HG03095 (cell line): ENCODE data around the gene NELFCD.
"Not testable (repeated sequence)": the region's sequence is repeated elsewhere in the genome, so short reads cannot be mapped to it uniquely, and the experiment has no call there.

ENCODE experiments used
- ATAC-seq: cut with Tn5 transposase; IDR thresholded peaks from one replicate; pipeline ENCODE4 v1.9.1; 2021; ENCODE audit warnings: moderate library complexity; ENCODE audit not compliant: unreplicated experiment

The NELFCD gene

GRCh38 chr20:58973179-58973578 lies 7.9 kb upstream of the NELFCD start:
- ATAC-seq = no peak

GRCh38 chr20:58973866-58974265 lies 7.2 kb upstream of the NELFCD start:
- no peak for ATAC-seq

GRCh38 chr20:58975353-58975752 lies 5.7 kb upstream of the NELFCD start:
- no peak for ATAC-seq

GRCh38 chr20:58976061-58976730 lies 4.9 kb upstream of the NELFCD start:
- ATAC-seq = no peak

- ATAC-seq = no peak
These were observed 2.5 kb upstream of the NELFCD start for GRCh38 chr20:58978351-58979190.

GRCh38 chr20:58981628-58982364 lies 740 bp downstream of the NELFCD start:
- ATAC-seq = no peak

- no peak for ATAC-seq
These were observed 1.5 kb downstream of the NELFCD start for GRCh38 chr20:58982406-58983114.

DNA sequence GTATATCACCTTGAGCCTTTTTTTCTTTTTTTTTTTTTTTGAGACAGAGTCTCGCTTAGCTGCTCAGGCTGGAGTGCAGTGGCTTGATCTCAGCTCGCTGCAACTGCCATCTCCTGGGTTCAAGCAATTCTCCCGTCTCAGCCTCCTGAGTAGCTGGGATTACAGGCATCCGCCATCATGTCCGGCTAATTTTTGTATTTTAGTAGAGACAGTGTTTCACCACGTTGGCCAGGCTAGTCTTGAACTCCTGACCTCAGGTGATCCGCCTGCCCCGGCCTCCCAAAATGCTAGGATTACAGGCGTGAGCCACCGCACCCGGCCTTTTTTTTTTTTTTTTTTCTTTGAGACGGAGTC lies 2.0 kb downstream of the NELFCD start:
- ATAC-seq = not testable (repeated sequence)

DNA sequence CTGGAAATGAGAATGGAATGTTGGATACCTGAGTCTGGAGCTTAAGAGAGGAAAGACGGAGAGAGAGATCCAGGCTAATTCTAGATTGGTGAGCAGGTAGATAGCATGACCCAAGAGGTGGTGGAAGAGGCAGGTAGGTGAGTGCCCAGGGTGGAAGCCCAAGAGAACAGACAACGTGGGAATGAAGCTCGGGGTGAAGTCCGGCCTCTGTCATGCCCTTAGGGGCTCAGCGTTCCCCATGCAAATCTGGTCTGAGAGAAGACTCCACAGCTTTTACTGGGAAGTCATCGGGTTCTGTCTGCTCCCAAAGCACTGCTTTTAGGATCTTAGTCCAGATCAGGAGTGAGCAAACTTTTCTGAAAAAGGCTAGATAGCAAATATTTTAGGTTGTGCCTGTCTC lies 3.6 kb downstream of the NELFCD start:
- no peak for ATAC-seq

GRCh38 chr20:58985656-58986055 lies 4.6 kb downstream of the NELFCD start:
- ATAC-seq = no peak

- no peak for ATAC-seq
These were observed 5.4 kb downstream of the NELFCD start for GRCh38 chr20:58986286-58986967.

DNA sequence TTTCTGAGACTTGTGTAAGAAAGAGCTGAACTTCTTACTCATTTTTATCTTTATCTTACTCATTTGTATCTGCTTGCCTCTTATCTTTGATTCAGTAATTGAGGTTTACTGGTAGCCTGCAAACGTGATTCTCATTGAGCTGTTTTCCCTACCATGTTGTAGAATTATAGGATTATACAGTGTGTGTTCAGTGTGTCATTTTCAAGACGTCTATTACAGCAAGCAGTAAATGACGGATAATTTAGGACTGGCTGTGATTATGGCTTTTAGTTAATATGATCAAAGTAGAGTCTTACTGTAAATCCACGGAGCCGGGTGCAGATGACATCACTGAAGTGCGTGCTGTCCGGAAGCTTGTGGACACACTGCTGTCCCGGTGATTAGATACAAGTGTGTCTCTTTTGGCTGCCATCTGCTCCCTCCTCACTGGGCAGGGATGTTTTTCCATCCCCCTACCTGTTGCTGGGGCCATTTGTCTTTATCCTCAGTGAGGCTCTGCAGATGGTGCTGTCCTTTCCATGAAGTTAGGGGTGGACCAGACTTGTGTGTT lies 6.0 kb downstream of the NELFCD start:
- ATAC-seq = no peak

DNA sequence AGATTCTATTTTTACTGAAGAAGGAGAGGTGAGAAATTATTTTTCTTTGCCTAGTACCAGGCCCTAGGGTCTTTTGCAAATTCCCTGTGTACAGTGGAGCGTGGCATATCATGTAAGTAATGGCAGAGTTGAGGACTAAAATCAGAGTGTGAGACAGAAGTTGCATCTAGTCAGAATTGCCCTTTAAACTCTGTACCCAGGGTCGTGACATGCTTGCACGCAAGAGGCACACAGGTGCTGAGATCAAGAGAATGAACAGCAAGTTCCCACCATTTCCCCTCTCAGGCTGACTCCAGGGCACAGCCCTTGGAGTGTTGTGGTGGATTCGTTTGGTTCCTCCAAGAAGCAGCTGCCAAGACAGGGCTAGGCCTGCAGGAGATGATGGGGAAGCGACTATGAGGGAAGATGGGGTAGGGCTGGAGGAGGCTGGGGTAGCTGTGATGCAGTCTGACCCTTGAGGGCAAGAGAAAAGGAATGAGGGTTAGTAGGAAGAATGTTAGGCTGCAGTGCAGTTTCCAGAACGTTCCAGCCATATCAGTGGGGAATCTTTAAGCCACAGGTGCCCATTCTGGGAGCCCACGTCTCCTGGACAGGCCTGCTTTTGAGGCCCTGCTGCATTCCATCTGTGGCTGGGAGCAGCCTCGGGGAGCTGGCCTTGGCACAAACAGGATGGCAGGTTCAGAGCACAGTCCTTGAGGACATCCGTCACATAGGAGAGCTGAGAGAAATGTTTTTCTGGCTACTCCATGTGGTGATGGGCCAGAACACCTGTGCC lies 6.9 kb downstream of the NELFCD start:
- ATAC-seq = no peak

- no peak for ATAC-seq
These were observed 7.5 kb downstream of the NELFCD start for GRCh38 chr20:58988565-58988882.

GRCh38 chr20:58989196-58989595 lies 8.1 kb downstream of the NELFCD start:
- no peak for ATAC-seq

- no peak for ATAC-seq
These were observed 9.8 kb downstream of the NELFCD start for GRCh38 chr20:58990651-58991445.

GRCh38 chr20:58991715-58992114 lies 10.7 kb downstream of the NELFCD start:
- ATAC-seq = no peak

DNA sequence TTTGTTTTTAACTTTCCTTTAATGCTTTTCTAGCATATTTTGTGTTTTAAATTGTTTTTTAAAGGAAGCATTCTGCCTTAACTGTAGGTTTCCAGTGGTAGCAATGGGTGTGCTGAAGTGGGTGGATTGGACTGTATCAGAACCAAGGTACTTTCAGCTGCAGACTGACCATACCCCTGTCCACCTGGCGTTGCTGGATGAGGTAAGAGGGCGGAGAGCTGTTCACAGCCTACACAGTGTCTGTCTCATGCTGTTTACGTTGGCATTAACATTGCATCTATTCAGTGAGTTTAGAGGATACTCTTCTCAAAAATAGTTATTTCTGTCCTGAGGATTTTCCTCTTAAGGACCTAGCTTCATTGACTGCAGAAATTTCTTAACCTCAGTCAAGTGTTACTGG lies 11.9 kb downstream of the NELFCD start:
- no peak for ATAC-seq
